Keratinocyte (primary cell): Measurements from ENCODE around the gene TAS2R40. TPM values are rescaled to one million over a fixed set of nuclear protein-coding genes. Genes with fewer than 3 reads are reported as not detected.

Source experiments
- DNase-seq: peaks from one replicate; pipeline ENCODE4 v3.0.0-alpha.2; 2011; ENCODE audit warnings: low read depth, missing footprints, low spot score
- FAIRE-seq: peaks from 2 replicates; lab custom pipeline; 2011; peaks lifted over from hg19 to GRCh38; lab: Jason Lieb, UNC
- H2AFZ ChIP-seq: 2 replicates; pipeline ENCODE4 v1.6.0; 2012; ENCODE audit warnings: low read length, control low read depth, inconsistent platforms; ENCODE audit not compliant: control insufficient read depth
- H3K27ac ChIP-seq: 2 replicates; pipeline ENCODE4 v1.5.1; 2011; ENCODE audit warnings: low read length; ENCODE audit not compliant: control insufficient read depth, insufficient read depth
- H3K27me3 ChIP-seq: 3 replicates; pipeline ENCODE4 v1.6.0; 2011; ENCODE audit warnings: low read length; ENCODE audit not compliant: control insufficient read depth, insufficient read depth; ENCODE audit errors: extremely low read depth
- H3K36me3 ChIP-seq, 2 experiments: 2 replicates in 1 of 2; 3 replicates in 1 of 2; pipeline ENCODE4 v1.5.1; 2011; ENCODE audit warnings: low read length in 2 of 2, mild to moderate bottlenecking in 1 of 2; ENCODE audit not compliant: control insufficient read depth in 2 of 2, insufficient read depth in 2 of 2; ENCODE audit errors: extremely low read depth in 1 of 2
- H3K4me1 ChIP-seq: 3 replicates; pipeline ENCODE4 v1.5.1; 2011; ENCODE audit warnings: low read length; ENCODE audit not compliant: control insufficient read depth, insufficient read depth; ENCODE audit errors: extremely low read depth
- H3K4me2 ChIP-seq: 3 replicates; pipeline ENCODE4 v1.6.0; 2011; ENCODE audit warnings: low read depth, low read length; ENCODE audit not compliant: control insufficient read depth, insufficient read depth; ENCODE audit errors: extremely low read depth
- H3K4me3 ChIP-seq, 3 experiments: fragments of 200-600 bp in 1 of 3; sonication (generic) in 1 of 3; 2 replicates in 2 of 3; 3 replicates in 1 of 3; pipeline ENCODE4 v1.5.1; 2011 to 2016; ENCODE audit warnings: low read length in 3 of 3, mild to moderate bottlenecking in 3 of 3, control low read depth in 2 of 3, inconsistent platforms in 1 of 3, low read depth in 1 of 3, mixed read lengths in 1 of 3, mixed run types in 1 of 3, moderate library complexity in 1 of 3; ENCODE audit not compliant: control insufficient read depth in 2 of 3, insufficient read depth in 2 of 3; ENCODE audit errors: extremely low read depth in 1 of 3
- H3K79me2 ChIP-seq: 2 replicates; pipeline ENCODE4 v1.6.0; 2012; ENCODE audit warnings: low read length; ENCODE audit not compliant: control insufficient read depth, insufficient read depth
- H3K9ac ChIP-seq: 3 replicates; pipeline ENCODE4 v1.6.0; 2011; ENCODE audit warnings: low read length; ENCODE audit not compliant: control insufficient read depth, insufficient read depth; ENCODE audit errors: extremely low read depth
- H3K9me1 ChIP-seq: 3 replicates; pipeline ENCODE4 v1.6.0; 2011; ENCODE audit warnings: low read length; ENCODE audit not compliant: control insufficient read depth, insufficient read depth; ENCODE audit errors: extremely low read depth
- H3K9me3 ChIP-seq: 2 replicates; pipeline ENCODE4 v1.5.1; 2012; ENCODE audit warnings: low read depth, low read length; ENCODE audit not compliant: control insufficient read depth
- H4K20me1 ChIP-seq: 3 replicates; pipeline ENCODE4 v1.6.0; 2011; ENCODE audit warnings: low read length; ENCODE audit not compliant: control insufficient read depth, insufficient read depth; ENCODE audit errors: extremely low read depth
- EZH2 ChIP-seq: IDR thresholded peaks from one replicate; pipeline ENCODE4 v1.6.1; 2012; ENCODE audit warnings: inconsistent platforms, mild to moderate bottlenecking, low read length, moderate library complexity
- dilution Hi-C: fragments of 300-500 bp; cut with MboI; formaldehyde crosslinking; loops from one replicate; pipeline ENCODE4 v1.7.0; 2020; ENCODE audit warnings: low sequenced_read_pairs; ENCODE audit not compliant: extremely low pct_ligation_motif_present
- polyA plus RNA-seq, 5 experiments: library from polyadenylated mRNA; depleted of rRNA in 3 of 5; stranded (reverse) in 3 of 5; stranded (forward) in 1 of 5; unstranded in 1 of 5; fragments of >200 nt; gene quantifications; 1 replicate in 1 of 5; 2 replicates in 3 of 5; 3 replicates in 1 of 5; pipeline versions ENCODE4 v1.2.1 to v1.2.3, GENCODE V29; 2011 to 2012; ENCODE audit warnings: missing spikeins in 2 of 5, low read depth in 1 of 5, low replicate concordance in 1 of 5
- TF ChIP-seq, protein P1 (sequence below), 3 experiments: IDR thresholded peaks in 1 of 3; conservative IDR thresholded peaks in 1 of 3; optimal IDR thresholded peaks in 1 of 3; 2 replicates in 2 of 3; 3 replicates in 1 of 3; pipeline versions ENCODE3 to v1.5.1; 2011; ENCODE audit warnings: low read length in 3 of 3, mild to moderate bottlenecking in 3 of 3, moderate library complexity in 2 of 3, control low read depth in 1 of 3, inconsistent platforms in 1 of 3; ENCODE audit not compliant: insufficient read depth in 2 of 3; ENCODE audit errors: extremely low read depth in 1 of 3

The TAS2R40 gene
- polyA plus RNA-seq, 1 donor (not counting 4 experiments of a cell fraction or from before 2014, with no cell fraction given), result not detected

DNA sequence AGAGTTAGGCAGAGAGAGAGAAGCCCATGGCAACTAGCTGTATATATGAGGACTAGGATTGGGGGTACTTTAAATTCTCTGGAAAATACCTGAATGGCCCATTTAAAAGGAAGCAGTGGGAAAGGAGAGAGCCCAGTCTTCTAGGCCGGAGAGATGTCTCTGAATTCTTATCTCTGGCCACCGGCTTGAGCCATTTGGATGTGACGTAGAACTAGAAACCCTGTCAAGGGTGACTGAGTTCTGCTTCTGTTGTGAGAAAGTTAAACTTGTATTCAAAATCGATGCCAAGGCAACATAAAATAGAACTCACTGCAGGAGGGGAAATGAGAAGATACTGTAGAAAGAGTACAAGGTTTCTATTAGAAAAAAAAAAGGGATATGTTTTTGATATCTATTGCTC is 35.1 kb downstream of the TAS2R40 start:
- Histone ChIP-seq H3K4me1 (peaks cover 5% of the 10 kb centered on the region), H3K9me3 (no peaks in the 10 kb centered on the region), H3K4me2 (no peak overlapping the region), H3K79me2 (no peaks in the 10 kb centered on the region), H3K27ac (no peak overlapping the region), H3K4me3 (no peak overlapping the region), H3K9me1 (no peaks in the 10 kb centered on the region), H3K9ac (no peak overlapping the region), H4K20me1 (no peaks in the 10 kb centered on the region), H2AFZ (no peak overlapping the region), H3K27me3 (no peaks in the 10 kb centered on the region), H3K36me3 (no peaks in the 10 kb centered on the region)
- dilution Hi-C loops, result no loop called here
- TF ChIP-seq, protein P1, sequence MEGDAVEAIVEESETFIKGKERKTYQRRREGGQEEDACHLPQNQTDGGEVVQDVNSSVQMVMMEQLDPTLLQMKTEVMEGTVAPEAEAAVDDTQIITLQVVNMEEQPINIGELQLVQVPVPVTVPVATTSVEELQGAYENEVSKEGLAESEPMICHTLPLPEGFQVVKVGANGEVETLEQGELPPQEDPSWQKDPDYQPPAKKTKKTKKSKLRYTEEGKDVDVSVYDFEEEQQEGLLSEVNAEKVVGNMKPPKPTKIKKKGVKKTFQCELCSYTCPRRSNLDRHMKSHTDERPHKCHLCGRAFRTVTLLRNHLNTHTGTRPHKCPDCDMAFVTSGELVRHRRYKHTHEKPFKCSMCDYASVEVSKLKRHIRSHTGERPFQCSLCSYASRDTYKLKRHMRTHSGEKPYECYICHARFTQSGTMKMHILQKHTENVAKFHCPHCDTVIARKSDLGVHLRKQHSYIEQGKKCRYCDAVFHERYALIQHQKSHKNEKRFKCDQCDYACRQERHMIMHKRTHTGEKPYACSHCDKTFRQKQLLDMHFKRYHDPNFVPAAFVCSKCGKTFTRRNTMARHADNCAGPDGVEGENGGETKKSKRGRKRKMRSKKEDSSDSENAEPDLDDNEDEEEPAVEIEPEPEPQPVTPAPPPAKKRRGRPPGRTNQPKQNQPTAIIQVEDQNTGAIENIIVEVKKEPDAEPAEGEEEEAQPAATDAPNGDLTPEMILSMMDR (optimal IDR thresholded peaks at IDR 0.05 in 1 of 3, IDR thresholded peaks at IDR 0.05 in 1 of 3, conservative IDR thresholded peaks at IDR 0.05 in 1 of 3; ENCODE audit: extremely low read depth in 1 of 3, insufficient read depth in 2 of 3, low read length in 3 of 3), result no peak
- no peak for TF ChIP-seq EZH2
- DNase-seq (no peak), FAIRE-seq (no peak)

DNA sequence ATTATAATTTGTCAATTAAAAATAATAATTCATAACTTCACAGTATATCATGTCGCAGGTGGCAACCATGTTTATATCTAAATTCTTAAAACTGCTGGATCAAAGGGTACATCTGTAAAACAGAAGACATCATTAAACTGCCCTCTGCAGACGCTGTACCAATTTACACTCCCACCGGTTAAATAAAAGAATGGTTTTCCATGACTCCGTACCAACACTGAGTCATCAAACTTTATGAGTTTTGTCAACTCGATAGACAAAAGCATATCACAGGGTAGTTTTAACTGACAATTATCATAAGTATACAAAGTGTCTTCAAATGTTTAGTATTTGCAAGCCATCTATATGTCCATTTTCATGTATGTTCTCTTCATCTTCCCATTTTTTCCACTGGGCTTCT is 35.7 kb downstream of the TAS2R40 start:
- Histone ChIP-seq H4K20me1 (no peaks in the 10 kb centered on the region), H3K27ac (no peak overlapping the region), H3K4me1 (peaks cover 5% of the 10 kb centered on the region), H3K9me1 (no peaks in the 10 kb centered on the region), H3K27me3 (no peaks in the 10 kb centered on the region), H3K4me3 (no peak overlapping the region), H3K79me2 (no peaks in the 10 kb centered on the region), H3K9ac (no peak overlapping the region), H3K4me2 (no peak overlapping the region), H3K36me3 (no peaks in the 10 kb centered on the region), H2AFZ (no peak overlapping the region), H3K9me3 (no peaks in the 10 kb centered on the region)
- DNase-seq (no peak), FAIRE-seq (no peak)
- dilution Hi-C loops, result no loop called here
- TF ChIP-seq, protein P1 (optimal IDR thresholded peaks at IDR 0.05 in 1 of 3, IDR thresholded peaks at IDR 0.05 in 1 of 3, conservative IDR thresholded peaks at IDR 0.05 in 1 of 3; ENCODE audit: extremely low read depth in 1 of 3, insufficient read depth in 2 of 3, low read length in 3 of 3), result no peak
- TF ChIP-seq EZH2, result no peak
